Liver (tissue), 9 donors: ENCODE measurements around the gene ABCD3. TPM values are rescaled to one million over a fixed set of nuclear protein-coding genes. Genes with fewer than 3 reads are reported as not detected.

ENCODE experiments used
- DNase-seq: peaks from one replicate; pipeline ENCODE4 v3.0.0-alpha.2; 2017; ENCODE audit warnings: low spot score
- H3K27ac ChIP-seq, 2 donors: one replicate each; pipeline ENCODE4 v1.7.0; 2013; ENCODE audit warnings: inconsistent platforms in 2 of 2, low read length in 2 of 2, control low read depth in 1 of 2, low read depth in 1 of 2, mild to moderate bottlenecking in 1 of 2
- H3K27me3 ChIP-seq, 4 donors: one replicate each; pipeline versions ENCODE4 v1.6.1 to v1.7.0; 2013; ENCODE audit warnings: low read length in 3 of 4, inconsistent platforms in 1 of 4, mild to moderate bottlenecking in 1 of 4, moderate library complexity in 1 of 4; ENCODE audit not compliant: control insufficient read depth in 4 of 4, insufficient read depth in 4 of 4
- H3K36me3 ChIP-seq, 4 donors: one replicate each; pipeline versions ENCODE4 v1.6.1 to v1.7.0; 2013; ENCODE audit warnings: low read length in 3 of 4, mild to moderate bottlenecking in 3 of 4, low read depth in 1 of 4, moderate library complexity in 1 of 4; ENCODE audit not compliant: control insufficient read depth in 4 of 4, insufficient read depth in 3 of 4
- H3K4me1 ChIP-seq, 4 donors: one replicate each; pipeline versions ENCODE4 v1.6.1 to v1.7.0; 2013; ENCODE audit warnings: low read length in 3 of 4, mild to moderate bottlenecking in 3 of 4, moderate library complexity in 1 of 4; ENCODE audit not compliant: control insufficient read depth in 4 of 4, insufficient read depth in 4 of 4
- H3K4me3 ChIP-seq, 3 donors: one replicate each; pipeline versions ENCODE4 v1.6.1 to v1.7.0; 2013; ENCODE audit warnings: low read length in 3 of 3, control low read depth in 1 of 3, low read depth in 1 of 3, mild to moderate bottlenecking in 1 of 3
- H3K9ac ChIP-seq, 2 donors: one replicate each; pipeline ENCODE4 v1.7.0; 2013; ENCODE audit warnings: low read length in 2 of 2, mild to moderate bottlenecking in 2 of 2, moderate library complexity in 2 of 2, control low read depth in 1 of 2, low read depth in 1 of 2
- H3K9me3 ChIP-seq, 4 donors: one replicate each; pipeline versions ENCODE4 v1.6.1 to v1.7.0; 2013; ENCODE audit warnings: low read length in 3 of 4; ENCODE audit not compliant: control insufficient read depth in 4 of 4
- ATF3 ChIP-seq: IDR thresholded peaks from 2 replicates; pipeline ENCODE4 v1.6.1; 2016; ENCODE audit warnings: antibody characterized with exemption
- CTCF ChIP-seq: fragments of 150-350 bp; IDR thresholded peaks from 2 replicates; pipeline ENCODE4 v1.5.1; 2017; ENCODE audit warnings: improper control_type of control experiment, low read depth, low read length; ENCODE audit not compliant: missing input control
- EGR1 ChIP-seq, 2 donors: IDR thresholded peaks; 2 replicates each; pipeline ENCODE4 v1.6.1; 2016 to 2018; ENCODE audit warnings: antibody characterized with exemption in 2 of 2, low read depth in 2 of 2
- FOXA1 ChIP-seq: IDR thresholded peaks from 2 replicates; pipeline ENCODE4 v1.6.1; 2016; ENCODE audit warnings: antibody characterized with exemption
- FOXA2 ChIP-seq: IDR thresholded peaks from 2 replicates; pipeline ENCODE4 v1.6.1; 2016; ENCODE audit warnings: antibody characterized with exemption
- GABPA ChIP-seq, 2 donors: IDR thresholded peaks in 1 of 2; conservative IDR thresholded peaks in 1 of 2; 2 replicates each; pipeline ENCODE4 v1.6.1; 2016; ENCODE audit warnings: antibody characterized with exemption in 2 of 2, mild to moderate bottlenecking in 1 of 2, moderate library complexity in 1 of 2
- HNF4A ChIP-seq, 2 donors: conservative IDR thresholded peaks; 2 replicates each; pipeline ENCODE4 v1.6.1; 2016; ENCODE audit warnings: antibody characterized with exemption in 2 of 2, mild to moderate bottlenecking in 2 of 2
- HNF4G ChIP-seq: IDR thresholded peaks from 2 replicates; pipeline ENCODE4 v1.6.1; 2016; ENCODE audit warnings: antibody characterized with exemption
- JUND ChIP-seq, 2 donors: IDR thresholded peaks; 2 replicates each; pipeline ENCODE4 v1.6.1; 2016; ENCODE audit warnings: antibody characterized with exemption in 2 of 2
- MAX ChIP-seq: IDR thresholded peaks from 2 replicates; pipeline ENCODE4 v1.6.1; 2016; ENCODE audit warnings: antibody characterized with exemption
- NR2F2 ChIP-seq: IDR thresholded peaks from 2 replicates; pipeline ENCODE4 v1.6.1; 2016; ENCODE audit warnings: antibody characterized with exemption
- RAD21 ChIP-seq, 2 donors: IDR thresholded peaks; 2 replicates each; pipeline ENCODE4 v1.6.1; 2016; ENCODE audit warnings: antibody characterized with exemption in 2 of 2, mild to moderate bottlenecking in 2 of 2
- REST ChIP-seq: IDR thresholded peaks from 2 replicates; pipeline ENCODE4 v1.6.1; 2016; ENCODE audit warnings: antibody characterized with exemption, mild to moderate bottlenecking
- RXRA ChIP-seq, 2 donors: IDR thresholded peaks; 2 replicates each; pipeline ENCODE4 v1.6.1; 2017 to 2018; ENCODE audit warnings: antibody characterized with exemption in 2 of 2, mild to moderate bottlenecking in 1 of 2
- SP1 ChIP-seq: IDR thresholded peaks from 2 replicates; pipeline ENCODE4 v1.6.1; 2018; ENCODE audit warnings: antibody characterized with exemption, mild to moderate bottlenecking
- TAF1 ChIP-seq: conservative IDR thresholded peaks from 2 replicates; pipeline ENCODE4 v1.6.1; 2016; ENCODE audit warnings: antibody characterized with exemption, mild to moderate bottlenecking
- YY1 ChIP-seq: IDR thresholded peaks from 2 replicates; pipeline ENCODE4 v1.6.1; 2016; ENCODE audit warnings: antibody characterized with exemption, mild to moderate bottlenecking
- WGBS: extraction: QIAGEN DNeasy Blood & Tissue Kit; methylation state at CpG from one replicate; pipeline ENCODE4 v1.1.7; 2013; 5-methylcytosine and 5-hydroxymethylcytosine counted together
- polyA plus RNA-seq, 2 donors: library from polyadenylated mRNA; stranded (reverse) in 1 of 2; unstranded in 1 of 2; fragments of 200-250 nt in 1 of 2; fragments of >200 nt in 1 of 2; fragmentation: Nextera tagmentation in 1 of 2; extraction: Ambion mirVana in 1 of 2; gene quantifications; one replicate each; pipeline versions ENCODE4 v1.2.1 to v1.2.3, GENCODE V29; 2013 to 2015
- total RNA-seq, 2 donors: library from RNA; depleted of rRNA; stranded (reverse); fragments of >200 nt; gene quantifications; one replicate each; pipeline ENCODE4 v1.2.3, GENCODE V29; 2014
- donor health status: healthy.
- donor health status: healthy.
- donor health status: healthy.
- donor health status: healthy.
- donor health status: healthy.

ABCD3 gene
- total and polyA plus RNA-seq, 4 donors: 49.2 to 133 (median 62.5) TPM

GRCh38 chr1:94531664-94532063, 113.5 kb downstream of the ABCD3 start:
- no peaks in the 10 kb centered on the region for H3K36me3 ChIP-seq
- H3K9ac ChIP-seq: no peak overlapping the region
- no peak for TF ChIP-seq HNF4G
- no peak for TF ChIP-seq YY1
- no peak for TF ChIP-seq FOXA1
- TF ChIP-seq HNF4A (conservative IDR thresholded peaks at IDR 0.05): no peak
- no peak for TF ChIP-seq FOXA2
- no peak for TF ChIP-seq MAX
- TF ChIP-seq TAF1: no peak
- no peak for TF ChIP-seq CTCF
- TF ChIP-seq JUND (IDR thresholded peaks at IDR 0.05): no peak
- no peak for TF ChIP-seq SP1
- no peak for TF ChIP-seq ATF3
- TF ChIP-seq REST: no peak
- H3K27me3 ChIP-seq: no peaks in the 10 kb centered on the region
- no peak for DNase-seq
- WGBS: 85% methylated on average over 6 of the region's 6 CpGs
- no peaks in the 10 kb centered on the region for H3K9me3 ChIP-seq
- H3K4me3 ChIP-seq: no peak overlapping the region
- no peaks in the 10 kb centered on the region for H3K4me1 ChIP-seq
- no peak overlapping the region for H3K27ac ChIP-seq

- DNase-seq: no peak
- no peaks in the 10 kb centered on the region for H3K4me1 ChIP-seq
- H3K4me3 ChIP-seq: no peak overlapping the region
- WGBS: 83% methylated on average over 3 of the region's 3 CpGs
- H3K9ac ChIP-seq: no peak overlapping the region
- H3K9me3 ChIP-seq: no peaks in the 10 kb centered on the region
- H3K27ac ChIP-seq: no peak overlapping the region
- TF ChIP-seq HNF4A (conservative IDR thresholded peaks at IDR 0.05) (no peak), RXRA (IDR thresholded peaks at IDR 0.05) (no peak), RAD21 (IDR thresholded peaks at IDR 0.05) (peak; percentile 31 to 41), FOXA2 (no peak)
- H3K36me3 ChIP-seq: no peaks in the 10 kb centered on the region
- no peaks in the 10 kb centered on the region for H3K27me3 ChIP-seq
Observed at GRCh38 chr1:94532077-94532476, 113.9 kb downstream of the ABCD3 start.

GRCh38 chr1:94535095-94535494, 116.9 kb downstream of the ABCD3 start:
- H3K9ac ChIP-seq: no peak overlapping the region
- TF ChIP-seq HNF4G: no peak
- no peak for TF ChIP-seq RAD21 (IDR thresholded peaks at IDR 0.05)
- no peak for TF ChIP-seq TAF1
- no peak for TF ChIP-seq SP1
- no peak for TF ChIP-seq RXRA (IDR thresholded peaks at IDR 0.05)
- TF ChIP-seq HNF4A (conservative IDR thresholded peaks at IDR 0.05): no peak
- no peak for TF ChIP-seq FOXA1
- no peak for TF ChIP-seq NR2F2
- no peak for TF ChIP-seq YY1
- no peak for TF ChIP-seq GABPA (IDR thresholded peaks at IDR 0.05 in 1 of 2, conservative IDR thresholded peaks at IDR 0.05 in 1 of 2)
- TF ChIP-seq REST: no peak
- no peak for TF ChIP-seq MAX
- no peak for TF ChIP-seq ATF3
- no peak for TF ChIP-seq EGR1 (IDR thresholded peaks at IDR 0.05; ENCODE audit: low read depth in 2 of 2)

More at GRCh38 chr1:94535095-94535494, 116.9 kb downstream of the ABCD3 start:
- Histone ChIP-seq H3K27me3 (no peaks in the 10 kb centered on the region), H3K4me1 (no peaks in the 10 kb centered on the region), H3K27ac (no peak overlapping the region), H3K9me3 (no peaks in the 10 kb centered on the region), H3K4me3 (no peak overlapping the region), H3K36me3 (no peaks in the 10 kb centered on the region)
- WGBS: 96% methylated on average over 5 of the region's 5 CpGs
- DNase-seq: no peak
